ENCODE data around the gene ZFPL1.

Gene ZFPL1

GRCh38 chr11:65059523-65059922 lies 24.5 kb upstream of the ZFPL1 start:
- H3K4me1 ChIP-seq (ENCODE audit: control insufficient read depth, insufficient read depth, low read length, poor library complexity, severe bottlenecking): peaks cover 2% of the 10 kb centered on the region
- H3K9me3 ChIP-seq (ENCODE audit: control insufficient read depth, low read length): no peaks in the 10 kb centered on the region
- no peak overlapping the region for H3K27ac ChIP-seq (ENCODE audit: insufficient read depth, low read length, poor library complexity, severe bottlenecking)
- no peaks in the 10 kb centered on the region for H3K27me3 ChIP-seq (replicated peaks; ENCODE audit: control insufficient read depth, insufficient read depth, low read length, poor library complexity, severe bottlenecking)
- H3K36me3 ChIP-seq (ENCODE audit: control insufficient read depth, insufficient read depth, low read length): no peaks in the 10 kb centered on the region
- DNase-seq: no peak
- no peak overlapping the region for H3K4me3 ChIP-seq (ENCODE audit: insufficient read depth, low read depth, low read length, poor library complexity, severe bottlenecking)

GRCh38 chr11:65059959-65060824 lies 23.8 kb upstream of the ZFPL1 start:
- H3K4me3 ChIP-seq (ENCODE audit: insufficient read depth, low read depth, low read length, poor library complexity, severe bottlenecking): no peak overlapping the region
- H3K27ac ChIP-seq (ENCODE audit: insufficient read depth, low read length, poor library complexity, severe bottlenecking): no peak overlapping the region
- H3K4me1 ChIP-seq (ENCODE audit: control insufficient read depth, insufficient read depth, low read length, poor library complexity, severe bottlenecking): peaks cover 2% of the 10 kb centered on the region
- no peaks in the 10 kb centered on the region for H3K9me3 ChIP-seq (ENCODE audit: control insufficient read depth, low read length)
- DNase-seq: no peak
- H3K27me3 ChIP-seq (replicated peaks; ENCODE audit: control insufficient read depth, insufficient read depth, low read length, poor library complexity, severe bottlenecking): no peaks in the 10 kb centered on the region
- no peaks in the 10 kb centered on the region for H3K36me3 ChIP-seq (ENCODE audit: control insufficient read depth, insufficient read depth, low read length)

- no peaks in the 10 kb centered on the region for H3K9me3 ChIP-seq (ENCODE audit: control insufficient read depth, low read length)
- no peaks in the 10 kb centered on the region for H3K27me3 ChIP-seq (replicated peaks; ENCODE audit: control insufficient read depth, insufficient read depth, low read length, poor library complexity, severe bottlenecking)
- H3K27ac ChIP-seq (ENCODE audit: insufficient read depth, low read length, poor library complexity, severe bottlenecking): no peak overlapping the region
- DNase-seq: no peak
- H3K4me3 ChIP-seq (ENCODE audit: insufficient read depth, low read depth, low read length, poor library complexity, severe bottlenecking): no peak overlapping the region
- no peaks in the 10 kb centered on the region for H3K36me3 ChIP-seq (ENCODE audit: control insufficient read depth, insufficient read depth, low read length)
- peaks cover 2% of the 10 kb centered on the region for H3K4me1 ChIP-seq (ENCODE audit: control insufficient read depth, insufficient read depth, low read length, poor library complexity, severe bottlenecking)
Measured at GRCh38 chr11:65060913-65061408, 23.1 kb upstream of the ZFPL1 start.

- Histone ChIP-seq H3K27me3 (replicated peaks; ENCODE audit: control insufficient read depth, insufficient read depth, low read length, poor library complexity, severe bottlenecking) (no peaks in the 10 kb centered on the region), H3K36me3 (ENCODE audit: control insufficient read depth, insufficient read depth, low read length) (no peaks in the 10 kb centered on the region), H3K4me3 (ENCODE audit: insufficient read depth, low read depth, low read length, poor library complexity, severe bottlenecking) (no peak overlapping the region), H3K9me3 (ENCODE audit: control insufficient read depth, low read length) (no peaks in the 10 kb centered on the region), H3K4me1 (ENCODE audit: control insufficient read depth, insufficient read depth, low read length, poor library complexity, severe bottlenecking) (peaks cover 2% of the 10 kb centered on the region), H3K27ac (ENCODE audit: insufficient read depth, low read length, poor library complexity, severe bottlenecking) (no peak overlapping the region)
- DNase-seq: no peak
Measured at GRCh38 chr11:65063532-65063931, 20.5 kb upstream of the ZFPL1 start.

- Histone ChIP-seq H3K4me1 (ENCODE audit: control insufficient read depth, insufficient read depth, low read length, poor library complexity, severe bottlenecking) (peaks cover 2% of the 10 kb centered on the region), H3K9me3 (ENCODE audit: control insufficient read depth, low read length) (no peaks in the 10 kb centered on the region), H3K27ac (ENCODE audit: insufficient read depth, low read length, poor library complexity, severe bottlenecking) (no peak overlapping the region), H3K36me3 (ENCODE audit: control insufficient read depth, insufficient read depth, low read length) (no peaks in the 10 kb centered on the region), H3K4me3 (ENCODE audit: insufficient read depth, low read depth, low read length, poor library complexity, severe bottlenecking) (no peak overlapping the region), H3K27me3 (replicated peaks; ENCODE audit: control insufficient read depth, insufficient read depth, low read length, poor library complexity, severe bottlenecking) (no peaks in the 10 kb centered on the region)
- no peak for DNase-seq
Measured at GRCh38 chr11:65064847-65065240, 19.2 kb upstream of the ZFPL1 start.

GRCh38 chr11:65065851-65066250 lies 18.2 kb upstream of the ZFPL1 start:
- no peaks in the 10 kb centered on the region for H3K4me1 ChIP-seq (ENCODE audit: control insufficient read depth, insufficient read depth, low read length, poor library complexity, severe bottlenecking)
- H3K27me3 ChIP-seq (replicated peaks; ENCODE audit: control insufficient read depth, insufficient read depth, low read length, poor library complexity, severe bottlenecking): no peaks in the 10 kb centered on the region
- no peaks in the 10 kb centered on the region for H3K36me3 ChIP-seq (ENCODE audit: control insufficient read depth, insufficient read depth, low read length)
- no peak overlapping the region for H3K27ac ChIP-seq (ENCODE audit: insufficient read depth, low read length, poor library complexity, severe bottlenecking)
- no peaks in the 10 kb centered on the region for H3K9me3 ChIP-seq (ENCODE audit: control insufficient read depth, low read length)
- no peak overlapping the region for H3K4me3 ChIP-seq (ENCODE audit: insufficient read depth, low read depth, low read length, poor library complexity, severe bottlenecking)
- no peak for DNase-seq

- no peaks in the 10 kb centered on the region for H3K4me1 ChIP-seq (ENCODE audit: control insufficient read depth, insufficient read depth, low read length, poor library complexity, severe bottlenecking)
- no peak for DNase-seq
- no peaks in the 10 kb centered on the region for H3K9me3 ChIP-seq (ENCODE audit: control insufficient read depth, low read length)
- no peak overlapping the region for H3K4me3 ChIP-seq (ENCODE audit: insufficient read depth, low read depth, low read length, poor library complexity, severe bottlenecking)
- H3K36me3 ChIP-seq (ENCODE audit: control insufficient read depth, insufficient read depth, low read length): no peaks in the 10 kb centered on the region
- no peaks in the 10 kb centered on the region for H3K27me3 ChIP-seq (replicated peaks; ENCODE audit: control insufficient read depth, insufficient read depth, low read length, poor library complexity, severe bottlenecking)
- H3K27ac ChIP-seq (ENCODE audit: insufficient read depth, low read length, poor library complexity, severe bottlenecking): no peak overlapping the region
Measured at GRCh38 chr11:65066315-65066714, 17.7 kb upstream of the ZFPL1 start.

GRCh38 chr11:65066805-65067291 lies 17.2 kb upstream of the ZFPL1 start:
- Histone ChIP-seq H3K27me3 (replicated peaks; ENCODE audit: control insufficient read depth, insufficient read depth, low read length, poor library complexity, severe bottlenecking) (no peaks in the 10 kb centered on the region), H3K27ac (ENCODE audit: insufficient read depth, low read length, poor library complexity, severe bottlenecking) (no peak overlapping the region), H3K4me3 (ENCODE audit: insufficient read depth, low read depth, low read length, poor library complexity, severe bottlenecking) (no peak overlapping the region), H3K9me3 (ENCODE audit: control insufficient read depth, low read length) (no peaks in the 10 kb centered on the region), H3K36me3 (ENCODE audit: control insufficient read depth, insufficient read depth, low read length) (no peaks in the 10 kb centered on the region), H3K4me1 (ENCODE audit: control insufficient read depth, insufficient read depth, low read length, poor library complexity, severe bottlenecking) (no peaks in the 10 kb centered on the region)
- DNase-seq: no peak

GRCh38 chr11:65067446-65067845 lies 16.6 kb upstream of the ZFPL1 start:
- H3K27me3 ChIP-seq (replicated peaks; ENCODE audit: control insufficient read depth, insufficient read depth, low read length, poor library complexity, severe bottlenecking): no peaks in the 10 kb centered on the region
- H3K27ac ChIP-seq (ENCODE audit: insufficient read depth, low read length, poor library complexity, severe bottlenecking): no peak overlapping the region
- H3K9me3 ChIP-seq (ENCODE audit: control insufficient read depth, low read length): no peaks in the 10 kb centered on the region
- no peaks in the 10 kb centered on the region for H3K4me1 ChIP-seq (ENCODE audit: control insufficient read depth, insufficient read depth, low read length, poor library complexity, severe bottlenecking)
- H3K36me3 ChIP-seq (ENCODE audit: control insufficient read depth, insufficient read depth, low read length): no peaks in the 10 kb centered on the region
- no peak overlapping the region for H3K4me3 ChIP-seq (ENCODE audit: insufficient read depth, low read depth, low read length, poor library complexity, severe bottlenecking)
- DNase-seq: no peak

- H3K9me3 ChIP-seq (ENCODE audit: control insufficient read depth, low read length): no peaks in the 10 kb centered on the region
- H3K36me3 ChIP-seq (ENCODE audit: control insufficient read depth, insufficient read depth, low read length): no peaks in the 10 kb centered on the region
- no peak for DNase-seq
- no peaks in the 10 kb centered on the region for H3K4me1 ChIP-seq (ENCODE audit: control insufficient read depth, insufficient read depth, low read length, poor library complexity, severe bottlenecking)
- no peaks in the 10 kb centered on the region for H3K27me3 ChIP-seq (replicated peaks; ENCODE audit: control insufficient read depth, insufficient read depth, low read length, poor library complexity, severe bottlenecking)
- no peak overlapping the region for H3K4me3 ChIP-seq (ENCODE audit: insufficient read depth, low read depth, low read length, poor library complexity, severe bottlenecking)
- H3K27ac ChIP-seq (ENCODE audit: insufficient read depth, low read length, poor library complexity, severe bottlenecking): no peak overlapping the region
Measured at GRCh38 chr11:65069217-65069616, 14.8 kb upstream of the ZFPL1 start.
